Retinal pigment epithelial cell (primary cell): ENCODE data around the gene EFR3B.

ENCODE experiments used
- DNase-seq: peaks from one replicate; pipeline ENCODE4 v3.0.0-alpha.2; 2010; ENCODE audit warnings: low read depth
- H3K4me3 ChIP-seq: 2 replicates; pipeline ENCODE4 v1.5.1; 2011; ENCODE audit warnings: mild to moderate bottlenecking, low read length, control low read depth, moderate library complexity
- TF ChIP-seq, protein P1 (sequence below): conservative IDR thresholded peaks from 2 replicates; pipeline ENCODE4 v1.5.1; 2011; ENCODE audit warnings: low read depth, low read length, control low read depth, inconsistent platforms

EFR3B gene

DNA sequence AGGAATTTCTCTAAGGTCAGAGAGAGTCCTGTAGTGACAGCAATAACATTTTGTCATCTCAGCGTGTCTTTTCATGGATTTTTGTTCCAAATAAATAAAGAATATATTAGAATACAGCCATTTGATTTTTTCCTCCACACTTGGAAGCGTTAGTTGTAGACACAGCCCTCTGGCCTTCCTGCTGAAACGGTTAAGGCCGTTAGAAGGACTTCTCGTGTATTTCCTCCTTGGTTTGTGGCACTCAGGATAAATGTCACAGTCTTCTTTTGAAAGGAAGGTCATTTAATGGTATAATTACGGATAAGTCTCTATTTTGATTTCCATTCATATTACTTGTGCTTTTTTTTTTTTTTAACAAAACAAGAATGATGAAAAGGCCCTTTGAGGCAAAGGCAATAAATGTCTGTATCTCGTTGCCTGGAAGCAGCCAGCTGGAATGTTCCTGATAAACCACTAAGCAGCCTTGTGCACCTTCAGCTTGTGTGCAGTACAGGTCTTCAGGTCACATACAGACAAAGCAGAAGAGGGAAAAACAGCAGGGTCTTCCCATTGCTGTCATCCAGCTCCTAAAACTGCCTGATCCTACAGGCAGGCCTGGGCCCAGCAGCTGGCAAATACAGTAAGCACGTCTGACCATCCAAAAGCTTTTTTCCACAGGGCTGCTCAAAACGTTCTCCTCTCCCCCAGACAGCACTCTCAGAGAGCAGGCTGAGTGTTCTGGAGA is 14.4 kb downstream of the EFR3B start:
- TF ChIP-seq, protein P1, sequence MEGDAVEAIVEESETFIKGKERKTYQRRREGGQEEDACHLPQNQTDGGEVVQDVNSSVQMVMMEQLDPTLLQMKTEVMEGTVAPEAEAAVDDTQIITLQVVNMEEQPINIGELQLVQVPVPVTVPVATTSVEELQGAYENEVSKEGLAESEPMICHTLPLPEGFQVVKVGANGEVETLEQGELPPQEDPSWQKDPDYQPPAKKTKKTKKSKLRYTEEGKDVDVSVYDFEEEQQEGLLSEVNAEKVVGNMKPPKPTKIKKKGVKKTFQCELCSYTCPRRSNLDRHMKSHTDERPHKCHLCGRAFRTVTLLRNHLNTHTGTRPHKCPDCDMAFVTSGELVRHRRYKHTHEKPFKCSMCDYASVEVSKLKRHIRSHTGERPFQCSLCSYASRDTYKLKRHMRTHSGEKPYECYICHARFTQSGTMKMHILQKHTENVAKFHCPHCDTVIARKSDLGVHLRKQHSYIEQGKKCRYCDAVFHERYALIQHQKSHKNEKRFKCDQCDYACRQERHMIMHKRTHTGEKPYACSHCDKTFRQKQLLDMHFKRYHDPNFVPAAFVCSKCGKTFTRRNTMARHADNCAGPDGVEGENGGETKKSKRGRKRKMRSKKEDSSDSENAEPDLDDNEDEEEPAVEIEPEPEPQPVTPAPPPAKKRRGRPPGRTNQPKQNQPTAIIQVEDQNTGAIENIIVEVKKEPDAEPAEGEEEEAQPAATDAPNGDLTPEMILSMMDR = no peak
- no peak overlapping the region for H3K4me3 ChIP-seq
- no peak for DNase-seq

DNA sequence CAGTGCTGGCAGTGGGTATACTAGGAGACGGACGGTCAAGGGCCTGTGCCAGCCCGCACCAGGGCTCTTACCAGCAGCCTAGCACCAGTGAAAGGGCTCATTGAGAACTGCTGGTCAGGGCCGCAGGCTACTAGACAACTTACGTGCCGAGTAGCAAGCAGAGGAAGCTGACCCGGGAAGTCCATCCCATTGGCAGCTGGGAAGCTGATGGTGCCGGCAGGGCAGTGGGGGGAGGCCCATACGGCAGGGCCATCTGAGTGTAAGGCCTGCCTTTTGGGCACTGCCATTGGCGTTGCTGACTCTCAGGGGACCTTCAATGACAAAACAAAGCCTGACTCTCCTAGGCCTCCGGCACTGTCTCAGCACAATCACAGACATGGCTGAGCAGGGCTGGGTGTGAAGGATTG is 20.6 kb downstream of the EFR3B start:
- H3K4me3 ChIP-seq = no peak overlapping the region
- TF ChIP-seq, protein P1 = no peak
- DNase-seq = no peak

DNA sequence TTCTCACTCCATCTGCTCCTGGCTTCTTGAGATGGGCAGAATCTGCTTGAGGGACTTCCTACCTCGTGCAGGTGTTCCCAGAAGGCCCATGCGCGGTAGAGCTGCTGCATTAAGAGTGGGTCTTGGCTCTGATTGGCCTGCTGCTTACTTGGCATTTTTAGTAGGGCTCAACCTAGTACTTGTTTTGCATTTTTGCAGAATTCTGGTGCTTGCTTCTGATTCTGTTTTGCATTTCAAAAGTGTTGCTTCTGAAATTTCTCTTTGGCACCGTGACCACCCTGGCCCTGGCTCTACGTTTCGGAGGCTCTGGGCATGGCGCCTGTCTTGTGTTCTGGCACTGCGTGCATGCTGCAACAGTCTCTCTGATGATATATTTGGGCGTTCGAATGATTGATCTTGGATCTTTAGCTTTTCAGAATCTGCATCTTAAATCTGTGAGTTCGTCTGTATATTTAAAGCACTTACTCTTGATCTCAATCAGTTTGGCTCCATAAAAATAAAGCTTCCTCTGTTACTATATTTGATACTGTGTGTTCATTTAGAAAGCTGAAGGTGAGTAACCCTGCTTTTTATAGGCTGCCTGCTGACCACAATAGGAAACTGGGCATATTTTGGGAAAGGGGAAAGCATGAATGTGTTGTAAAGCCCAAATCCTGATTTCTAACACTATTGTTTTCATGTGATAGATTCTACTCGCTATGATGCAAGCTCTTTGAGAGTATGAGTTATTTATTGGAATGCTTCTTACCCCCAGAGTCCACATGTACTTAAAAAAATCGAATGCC is 22.2 kb downstream of the EFR3B start:
- H3K4me3 ChIP-seq = no peak overlapping the region
- TF ChIP-seq, protein P1 = no peak
- DNase-seq = no peak

DNA sequence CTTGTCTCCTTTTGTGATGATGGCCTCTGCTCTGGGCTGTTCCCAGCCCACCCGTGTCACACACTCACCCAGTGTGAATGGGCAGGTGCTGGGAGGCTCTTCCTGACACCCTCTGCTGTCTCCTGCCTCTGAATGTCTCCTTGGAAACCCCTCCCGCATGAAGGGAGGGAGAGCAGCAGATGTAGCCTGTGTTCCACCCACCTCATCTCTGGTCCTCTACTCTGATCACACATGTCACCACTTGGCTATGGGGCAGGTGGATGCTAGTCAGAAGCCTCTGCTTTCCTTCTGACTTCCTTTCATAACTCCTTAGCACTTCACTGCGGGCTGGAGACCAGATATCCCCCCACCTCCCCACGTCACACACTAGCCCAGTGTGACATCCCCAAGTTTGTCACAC is 23.9 kb downstream of the EFR3B start:
- TF ChIP-seq, protein P1 = no peak
- no peak overlapping the region for H3K4me3 ChIP-seq
- DNase-seq = no peak

DNA sequence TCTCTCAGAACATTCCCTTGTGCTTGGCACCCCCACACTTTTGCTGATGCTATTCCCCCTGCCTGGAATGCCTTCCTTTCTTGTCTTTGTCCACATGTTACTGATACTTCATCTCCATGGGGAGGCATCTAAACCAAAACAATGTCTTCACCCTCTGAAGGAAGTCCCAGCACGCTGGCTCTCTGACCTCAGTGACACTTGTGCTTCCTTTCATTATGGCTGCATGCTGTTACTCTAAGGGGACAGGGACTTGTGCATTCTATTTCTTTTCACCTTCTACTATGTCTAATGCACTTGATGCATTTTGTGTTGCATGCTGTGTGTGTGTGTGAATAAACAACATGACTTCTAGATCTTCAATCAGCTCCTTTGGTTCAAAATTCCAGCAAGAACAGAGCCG is 24.6 kb downstream of the EFR3B start:
- no peak for DNase-seq
- no peak overlapping the region for H3K4me3 ChIP-seq
- TF ChIP-seq, protein P1 = no peak

DNA sequence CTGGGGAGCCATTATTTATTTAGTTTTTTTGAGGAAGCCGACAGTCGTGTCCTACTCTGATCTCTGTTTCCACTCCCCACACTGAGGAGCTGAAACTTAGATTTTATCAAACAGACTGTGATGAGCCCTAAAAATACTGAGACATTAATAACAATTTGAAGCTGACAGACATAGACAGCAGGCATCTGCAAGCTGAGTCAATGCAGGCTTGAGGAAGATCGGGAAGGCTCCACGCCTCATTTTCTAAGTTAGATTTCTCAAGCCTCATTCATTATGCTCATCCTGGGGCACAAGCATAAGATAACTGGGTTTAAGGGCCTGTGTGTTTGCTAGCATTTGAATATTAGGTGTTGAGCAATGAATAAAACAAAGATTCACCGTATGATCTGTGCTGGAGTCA is 26.3 kb downstream of the EFR3B start:
- DNase-seq = no peak
- no peak overlapping the region for H3K4me3 ChIP-seq
- TF ChIP-seq, protein P1 = no peak

DNA sequence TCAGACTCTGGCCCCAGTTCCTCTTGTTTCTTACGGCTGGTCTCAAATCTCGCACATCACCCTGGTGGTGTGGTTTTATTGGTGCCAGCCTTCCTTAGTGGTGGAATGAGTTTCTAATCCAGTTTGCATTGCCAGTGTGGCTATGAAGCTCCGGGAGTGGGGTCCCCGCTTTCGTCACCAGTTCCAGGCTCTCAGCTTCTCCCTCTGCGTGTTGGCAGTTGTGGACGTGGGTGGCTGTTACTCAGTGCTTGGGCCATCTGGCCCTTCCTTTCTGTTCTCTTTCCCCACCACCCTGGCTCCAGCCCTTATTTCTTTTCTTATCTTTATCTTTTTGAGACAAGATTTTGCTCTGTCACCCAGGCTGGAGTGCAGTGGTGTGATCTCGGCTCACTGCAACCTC is 30.1 kb downstream of the EFR3B start:
- TF ChIP-seq, protein P1 = no peak
- DNase-seq = no peak
- H3K4me3 ChIP-seq = no peak overlapping the region
